ENCODE measurements around the gene TRAM2.
"Not testable (repeated sequence)": the region's sequence is repeated elsewhere in the genome, so short reads cannot be mapped to it uniquely, and the experiment has no call there.

Gene TRAM2

GRCh38 chr6:52474173-52474572, 102.7 kb downstream of the TRAM2 start:
- no peak for FAIRE-seq

GRCh38 chr6:52461194-52461593, 115.7 kb downstream of the TRAM2 start:
- FAIRE-seq = not testable (repeated sequence)

GRCh38 chr6:52457096-52457495, 119.8 kb downstream of the TRAM2 start:
- FAIRE-seq = no peak

GRCh38 chr6:52454556-52454955, 122.3 kb downstream of the TRAM2 start:
- FAIRE-seq = no peak
